Measurements from ENCODE around the gene MIS18A.

DNA sequence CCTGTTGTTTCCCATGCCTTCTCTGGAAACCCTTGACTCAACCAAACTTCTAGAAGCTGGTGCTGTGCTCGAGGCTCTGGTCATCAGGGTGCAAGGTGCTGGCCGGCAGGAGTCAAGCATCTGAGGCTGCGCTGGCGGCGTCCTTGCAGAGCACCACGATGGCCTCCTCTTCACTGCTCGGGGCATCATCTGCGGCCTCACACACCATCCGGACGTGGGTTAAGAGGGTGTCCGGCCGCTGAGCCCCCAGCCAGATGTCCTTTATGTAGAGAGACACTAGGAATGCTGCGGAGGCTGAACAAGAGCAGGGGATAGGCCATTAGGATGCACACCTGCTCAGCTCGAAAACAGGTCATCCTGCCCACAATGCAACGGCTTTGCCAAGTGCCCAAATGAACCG is 36.0 kb upstream of the MIS18A start:
- TF ChIP-seq, protein P1, sequence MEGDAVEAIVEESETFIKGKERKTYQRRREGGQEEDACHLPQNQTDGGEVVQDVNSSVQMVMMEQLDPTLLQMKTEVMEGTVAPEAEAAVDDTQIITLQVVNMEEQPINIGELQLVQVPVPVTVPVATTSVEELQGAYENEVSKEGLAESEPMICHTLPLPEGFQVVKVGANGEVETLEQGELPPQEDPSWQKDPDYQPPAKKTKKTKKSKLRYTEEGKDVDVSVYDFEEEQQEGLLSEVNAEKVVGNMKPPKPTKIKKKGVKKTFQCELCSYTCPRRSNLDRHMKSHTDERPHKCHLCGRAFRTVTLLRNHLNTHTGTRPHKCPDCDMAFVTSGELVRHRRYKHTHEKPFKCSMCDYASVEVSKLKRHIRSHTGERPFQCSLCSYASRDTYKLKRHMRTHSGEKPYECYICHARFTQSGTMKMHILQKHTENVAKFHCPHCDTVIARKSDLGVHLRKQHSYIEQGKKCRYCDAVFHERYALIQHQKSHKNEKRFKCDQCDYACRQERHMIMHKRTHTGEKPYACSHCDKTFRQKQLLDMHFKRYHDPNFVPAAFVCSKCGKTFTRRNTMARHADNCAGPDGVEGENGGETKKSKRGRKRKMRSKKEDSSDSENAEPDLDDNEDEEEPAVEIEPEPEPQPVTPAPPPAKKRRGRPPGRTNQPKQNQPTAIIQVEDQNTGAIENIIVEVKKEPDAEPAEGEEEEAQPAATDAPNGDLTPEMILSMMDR (conservative IDR thresholded peaks at IDR 0.05 in 1 of 2, IDR thresholded peaks at IDR 0.05 in 1 of 2; ENCODE audit: low read depth in 1 of 2, low read length in 2 of 2) = no peak
- no peak for TF ChIP-seq EZH2 (IDR thresholded peaks at IDR 0.05; ENCODE audit: low read length, missing control alignments)

All from fibroblast of lung (primary cell).